ENCODE results near the gene SEMA4C.

SEMA4C gene, protein sequence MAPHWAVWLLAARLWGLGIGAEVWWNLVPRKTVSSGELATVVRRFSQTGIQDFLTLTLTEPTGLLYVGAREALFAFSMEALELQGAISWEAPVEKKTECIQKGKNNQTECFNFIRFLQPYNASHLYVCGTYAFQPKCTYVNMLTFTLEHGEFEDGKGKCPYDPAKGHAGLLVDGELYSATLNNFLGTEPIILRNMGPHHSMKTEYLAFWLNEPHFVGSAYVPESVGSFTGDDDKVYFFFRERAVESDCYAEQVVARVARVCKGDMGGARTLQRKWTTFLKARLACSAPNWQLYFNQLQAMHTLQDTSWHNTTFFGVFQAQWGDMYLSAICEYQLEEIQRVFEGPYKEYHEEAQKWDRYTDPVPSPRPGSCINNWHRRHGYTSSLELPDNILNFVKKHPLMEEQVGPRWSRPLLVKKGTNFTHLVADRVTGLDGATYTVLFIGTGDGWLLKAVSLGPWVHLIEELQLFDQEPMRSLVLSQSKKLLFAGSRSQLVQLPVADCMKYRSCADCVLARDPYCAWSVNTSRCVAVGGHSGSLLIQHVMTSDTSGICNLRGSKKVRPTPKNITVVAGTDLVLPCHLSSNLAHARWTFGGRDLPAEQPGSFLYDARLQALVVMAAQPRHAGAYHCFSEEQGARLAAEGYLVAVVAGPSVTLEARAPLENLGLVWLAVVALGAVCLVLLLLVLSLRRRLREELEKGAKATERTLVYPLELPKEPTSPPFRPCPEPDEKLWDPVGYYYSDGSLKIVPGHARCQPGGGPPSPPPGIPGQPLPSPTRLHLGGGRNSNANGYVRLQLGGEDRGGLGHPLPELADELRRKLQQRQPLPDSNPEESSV

DNA sequence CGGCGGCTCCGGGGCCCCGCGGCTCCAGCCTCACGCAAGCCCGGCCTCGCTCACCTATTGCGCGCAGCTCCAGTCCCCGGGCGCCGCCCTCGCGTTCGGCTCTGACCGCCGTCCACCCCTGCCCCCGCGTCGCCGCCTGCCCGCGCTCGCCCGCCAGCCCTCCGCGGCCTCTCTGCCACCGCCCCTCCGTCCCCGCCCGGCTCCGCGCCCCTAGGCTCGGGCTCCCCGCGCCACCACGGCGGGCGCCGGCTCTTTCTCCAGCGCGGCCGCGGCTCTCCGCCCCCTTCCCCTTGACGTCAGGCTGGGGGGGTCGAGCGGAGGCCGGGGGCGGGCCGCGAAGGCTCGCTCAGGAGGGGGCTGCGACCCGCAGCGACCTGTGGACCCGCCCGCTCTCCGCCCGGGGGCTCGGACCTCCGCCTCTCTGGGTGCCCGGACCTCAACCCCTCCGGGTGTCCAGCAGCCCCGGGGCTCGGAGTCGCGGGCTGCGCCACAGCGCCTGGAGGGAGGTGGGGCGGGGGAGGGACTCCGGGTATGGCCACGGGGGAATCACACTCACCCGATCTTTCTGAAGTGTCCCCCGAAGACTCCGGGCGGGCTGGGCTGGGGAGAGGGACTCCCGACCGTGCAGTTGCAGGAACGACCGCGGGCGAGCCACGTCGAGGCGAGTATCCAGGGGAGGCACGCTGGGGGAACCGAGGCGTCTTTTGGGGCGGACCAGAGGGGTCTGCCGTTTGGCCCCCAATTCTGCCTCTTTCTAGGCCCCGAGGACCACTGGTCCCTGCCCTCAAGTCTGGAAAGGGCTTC, at the start of gene SEMA4C:
TSS of gene SEMA4C (minus strand) at position 259 of the 804 bp plus-strand sequence. CDS start 2,194 bp downstream, outside the sequence.
- DNase-seq: peak; percentile 45
- in situ Hi-C loops (cut with HindIII; ENCODE audit: low pct_ligation_motif_present, low pct_unique_long_range_greater_than_20kb, low sequenced_read_pairs): no loop called here

DNA sequence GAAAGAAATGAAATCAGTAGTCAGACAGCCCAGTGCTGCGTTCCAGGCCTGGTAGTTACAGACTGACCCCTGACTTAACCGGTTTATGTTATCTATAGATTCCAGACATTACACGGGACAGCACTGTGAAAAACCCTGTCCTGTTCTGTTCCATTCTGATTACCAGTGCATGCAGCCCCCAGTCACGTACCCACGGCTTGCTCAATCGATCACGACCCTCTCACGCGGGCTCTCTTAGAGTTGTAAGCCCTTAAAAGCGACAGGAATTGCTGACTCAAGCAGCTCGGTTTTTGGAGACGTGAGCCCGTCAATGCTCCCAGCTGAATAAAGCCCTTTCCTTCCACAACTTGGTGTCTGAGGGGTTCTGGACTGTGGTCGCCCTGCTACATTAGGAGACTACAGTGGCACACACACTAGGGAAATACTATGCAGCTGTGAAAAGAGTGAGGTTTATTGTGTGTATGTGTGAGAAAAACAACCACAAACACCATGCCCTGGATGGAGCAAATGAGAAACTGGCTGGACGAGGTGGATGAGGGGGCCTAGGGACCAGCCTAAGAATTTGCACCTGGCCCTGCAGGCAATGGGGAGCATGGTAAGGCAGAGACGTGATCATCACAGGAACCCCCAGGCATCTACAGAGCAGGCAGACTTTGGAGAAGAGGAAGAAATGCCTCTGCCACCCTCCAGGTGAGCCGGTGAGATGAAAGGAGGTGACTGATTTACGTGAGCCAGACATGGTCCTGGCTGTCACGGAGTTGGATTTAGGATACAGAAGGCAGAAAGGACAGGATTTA, 49.1 kb upstream of the SEMA4C start:
- in situ Hi-C loops (cut with HindIII; ENCODE audit: low pct_ligation_motif_present, low pct_unique_long_range_greater_than_20kb, low sequenced_read_pairs): no loop called here
- DNase-seq: no peak

DNA sequence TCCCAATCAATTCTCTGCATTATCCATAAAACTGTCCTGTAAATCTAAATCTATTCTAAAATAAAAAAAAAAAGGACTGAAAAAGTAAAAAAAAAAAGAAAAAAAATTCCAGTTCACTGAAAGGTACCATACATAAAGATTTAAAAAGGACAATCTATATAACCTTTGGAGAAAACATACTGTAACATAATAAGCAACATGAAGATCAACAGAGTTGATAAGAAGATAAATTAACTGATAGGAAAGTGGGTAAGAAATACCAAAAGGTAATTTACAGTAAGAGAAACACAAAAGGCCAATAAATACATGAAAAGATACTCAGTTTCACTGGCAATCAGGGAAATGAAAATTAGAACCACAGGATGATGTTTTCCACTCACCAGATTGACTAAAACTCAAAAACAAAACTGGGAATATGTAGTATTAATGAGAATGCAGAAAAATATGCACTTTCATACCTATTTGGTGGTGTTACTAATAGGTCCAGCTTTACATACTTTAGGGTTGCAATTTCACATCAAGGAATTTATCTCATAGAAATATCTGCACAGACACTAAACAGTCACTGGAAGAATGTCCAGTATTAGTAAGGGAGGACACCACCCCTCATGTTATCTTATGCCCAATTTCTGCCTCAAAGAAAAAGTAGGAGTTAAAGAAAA, 48.3 kb upstream of the SEMA4C start:
- in situ Hi-C loops (cut with HindIII; ENCODE audit: low pct_ligation_motif_present, low pct_unique_long_range_greater_than_20kb, low sequenced_read_pairs): no loop called here
- no peak for DNase-seq

DNA sequence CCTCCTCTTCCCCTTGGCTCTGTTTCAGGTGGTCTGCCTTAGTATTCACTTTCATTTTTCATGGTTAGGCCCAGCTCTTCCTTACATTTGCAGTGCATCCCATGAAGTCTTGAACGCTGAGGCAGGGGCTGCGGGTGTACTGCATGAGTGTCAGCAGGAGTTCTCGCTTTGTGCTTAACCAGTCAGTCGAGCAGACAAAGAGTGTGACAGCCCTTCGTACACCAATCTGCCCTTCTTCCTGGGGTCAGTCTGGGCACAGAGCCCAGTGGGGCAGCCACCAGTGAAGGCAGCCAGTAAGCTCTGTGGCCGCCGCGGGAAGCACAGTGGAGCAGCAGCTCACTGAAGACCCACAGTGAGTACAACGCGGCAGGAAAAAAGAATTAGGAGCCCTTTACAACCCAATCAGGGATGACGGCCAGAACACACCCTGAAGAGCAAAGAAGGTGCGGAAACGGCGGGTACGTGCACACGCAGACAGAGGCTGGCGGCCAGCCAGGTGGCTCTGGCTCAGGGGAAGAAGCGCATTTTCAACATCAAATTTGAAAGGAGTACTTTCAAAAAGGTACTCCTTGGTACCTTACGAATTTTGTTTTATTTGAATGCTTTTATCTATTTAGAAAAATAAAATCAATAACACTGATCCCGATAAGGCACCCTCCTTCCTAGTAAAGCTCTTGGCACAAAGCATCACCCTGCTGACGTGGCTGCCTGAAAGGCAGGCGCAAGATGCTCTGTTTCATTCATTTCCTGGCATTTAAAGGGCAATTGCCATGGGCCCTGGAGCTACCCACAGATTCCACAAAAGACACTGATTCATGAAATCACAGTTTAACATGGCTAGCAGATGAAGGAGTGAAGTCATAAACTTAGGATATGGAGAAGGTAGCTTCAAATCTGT, 47.0 kb upstream of the SEMA4C start:
- DNase-seq: no peak
- in situ Hi-C loops (cut with HindIII; ENCODE audit: low pct_ligation_motif_present, low pct_unique_long_range_greater_than_20kb, low sequenced_read_pairs): no loop called here

DNA sequence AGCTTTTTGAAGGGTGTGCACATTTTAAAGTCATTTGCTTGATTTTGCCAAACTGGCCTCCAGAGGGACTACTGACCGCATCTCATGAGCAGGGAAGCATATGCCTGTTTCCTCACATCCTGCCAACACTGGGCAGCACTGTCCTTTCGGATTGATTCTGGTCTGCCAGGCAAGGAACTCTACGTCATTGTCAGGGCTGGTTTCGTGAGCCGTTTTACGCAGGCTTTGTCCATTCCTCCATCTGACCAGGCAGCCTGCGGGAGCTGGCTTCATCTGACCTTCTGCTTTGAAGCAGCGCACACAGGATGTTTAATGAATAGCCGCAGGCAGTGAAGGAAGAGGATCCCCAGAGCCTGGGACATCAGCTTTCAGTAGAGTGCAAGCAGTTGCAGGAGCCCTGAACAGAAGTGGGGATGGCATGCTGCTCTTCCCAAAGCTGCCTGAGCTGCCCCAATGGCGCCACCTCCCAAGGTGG, 46.3 kb upstream of the SEMA4C start:
- in situ Hi-C loops (cut with HindIII; ENCODE audit: low pct_ligation_motif_present, low pct_unique_long_range_greater_than_20kb, low sequenced_read_pairs): no loop called here
- no peak for DNase-seq

DNA sequence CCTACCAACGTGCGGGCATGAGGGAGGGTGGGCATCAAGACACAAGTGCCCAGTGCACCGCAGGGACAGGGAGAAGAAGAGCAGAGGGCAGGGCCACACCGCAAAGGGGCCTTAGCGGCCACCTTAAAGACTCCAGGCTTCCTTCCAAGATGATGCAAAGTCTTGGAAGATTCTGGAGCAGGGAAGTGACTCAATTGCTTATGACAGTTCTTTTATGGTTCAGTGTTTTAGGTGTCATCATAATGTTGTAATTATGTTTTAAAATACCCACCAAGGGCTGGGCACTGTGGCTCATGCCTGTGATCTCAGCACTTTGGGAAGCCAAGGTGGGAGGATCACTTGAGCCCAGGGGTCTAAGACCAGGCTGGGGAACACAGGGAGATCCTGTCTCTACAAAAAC, 44.5 kb upstream of the SEMA4C start:
- in situ Hi-C loops (cut with HindIII; ENCODE audit: low pct_ligation_motif_present, low pct_unique_long_range_greater_than_20kb, low sequenced_read_pairs): no loop called here
- DNase-seq: no peak

DNA sequence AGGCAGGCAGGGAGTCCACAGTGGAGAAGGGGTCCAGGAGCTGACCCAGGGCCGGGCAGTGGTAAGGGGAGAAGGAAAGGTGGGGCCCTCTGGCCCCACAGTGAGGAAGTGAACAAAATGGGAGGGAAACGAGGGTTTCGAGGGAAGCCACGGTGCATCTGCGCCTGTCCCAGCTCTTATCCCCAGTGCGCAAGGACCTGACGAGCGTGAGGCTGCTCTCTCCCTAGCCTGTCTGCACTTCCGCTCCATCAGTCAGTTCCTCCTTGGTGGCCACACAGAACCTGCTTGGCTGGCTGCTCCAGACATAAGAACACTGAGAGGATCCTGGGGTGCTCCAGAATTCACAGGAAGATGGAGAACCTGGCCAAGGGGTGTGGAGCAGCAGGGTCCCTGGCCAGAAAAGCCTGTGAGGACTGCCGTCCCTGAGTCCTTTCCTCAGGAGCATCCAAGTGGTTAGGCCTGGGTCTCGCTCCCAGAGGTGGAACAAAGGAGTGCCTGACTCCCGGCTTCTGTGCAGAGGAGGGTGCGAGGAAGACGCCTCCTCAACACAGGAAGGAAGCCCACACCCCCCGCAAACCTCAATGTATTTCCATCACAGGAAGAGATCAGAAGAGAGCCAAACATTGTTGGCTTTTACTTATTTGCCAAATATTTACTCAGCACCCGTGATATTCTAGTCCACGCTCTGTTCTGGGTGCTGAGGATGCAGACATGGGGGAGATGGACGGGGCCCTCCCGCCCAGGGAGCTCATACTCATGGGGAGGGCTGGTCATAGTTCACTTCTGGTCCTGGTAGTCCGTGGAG, 43.7 kb upstream of the SEMA4C start:
- in situ Hi-C loops (cut with HindIII; ENCODE audit: low pct_ligation_motif_present, low pct_unique_long_range_greater_than_20kb, low sequenced_read_pairs): no loop called here
- no peak for DNase-seq

DNA sequence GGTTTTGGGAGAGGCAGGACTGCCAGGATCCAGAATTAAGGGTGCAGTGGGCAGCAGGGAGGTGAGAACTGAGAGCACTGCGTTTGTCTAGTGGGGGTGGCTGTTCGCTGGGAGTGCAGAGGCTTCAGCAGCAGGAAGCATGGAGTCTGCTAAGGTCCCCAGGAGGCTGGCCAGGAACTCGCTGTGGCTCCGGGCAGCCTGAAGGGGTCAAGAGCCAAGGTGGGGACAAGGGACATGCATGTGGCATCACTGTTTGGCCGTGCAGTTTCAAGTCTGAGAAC, 43.2 kb upstream of the SEMA4C start:
- no peak for DNase-seq
- in situ Hi-C loops (cut with HindIII; ENCODE audit: low pct_ligation_motif_present, low pct_unique_long_range_greater_than_20kb, low sequenced_read_pairs): no loop called here

DNA sequence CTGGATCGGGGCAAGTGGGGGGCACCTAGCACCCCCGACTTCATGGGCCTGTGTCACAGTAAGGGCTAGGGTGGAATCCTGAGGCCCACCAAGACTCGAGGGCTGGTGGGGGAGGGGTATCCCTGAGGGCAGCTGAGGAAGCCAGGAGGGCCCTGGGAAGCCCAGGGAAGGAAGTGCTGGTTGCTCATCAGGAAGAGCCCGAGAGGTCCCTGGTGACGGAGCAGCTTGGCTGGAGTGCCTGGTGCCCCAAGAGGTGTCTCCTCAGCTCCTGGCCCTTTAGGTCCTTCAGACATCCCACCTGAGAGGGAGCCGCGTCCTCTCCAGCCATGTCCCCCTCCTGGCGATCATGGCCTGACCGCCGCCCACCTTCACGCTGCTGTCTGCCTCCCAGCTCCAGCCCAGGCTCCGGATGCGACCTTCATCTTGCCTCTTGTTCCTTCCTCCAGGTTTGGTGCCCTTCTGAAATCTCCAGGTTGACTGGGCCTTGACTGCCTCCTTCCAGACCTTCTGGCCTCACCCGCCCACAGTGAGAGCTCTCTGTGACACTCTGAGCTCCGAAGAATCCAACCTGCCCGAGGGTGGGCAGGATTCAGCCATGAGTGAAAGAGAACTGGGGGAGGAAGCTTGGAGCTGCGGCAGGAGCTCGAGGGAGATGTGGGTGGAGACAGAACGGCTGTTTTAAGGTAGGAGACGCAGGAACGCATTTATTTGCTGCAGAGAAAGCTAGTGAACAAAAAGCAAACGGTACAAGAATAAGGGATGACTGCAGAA, 42.7 kb upstream of the SEMA4C start:
- in situ Hi-C loops (cut with HindIII; ENCODE audit: low pct_ligation_motif_present, low pct_unique_long_range_greater_than_20kb, low sequenced_read_pairs): no loop called here
- DNase-seq: no peak

DNA sequence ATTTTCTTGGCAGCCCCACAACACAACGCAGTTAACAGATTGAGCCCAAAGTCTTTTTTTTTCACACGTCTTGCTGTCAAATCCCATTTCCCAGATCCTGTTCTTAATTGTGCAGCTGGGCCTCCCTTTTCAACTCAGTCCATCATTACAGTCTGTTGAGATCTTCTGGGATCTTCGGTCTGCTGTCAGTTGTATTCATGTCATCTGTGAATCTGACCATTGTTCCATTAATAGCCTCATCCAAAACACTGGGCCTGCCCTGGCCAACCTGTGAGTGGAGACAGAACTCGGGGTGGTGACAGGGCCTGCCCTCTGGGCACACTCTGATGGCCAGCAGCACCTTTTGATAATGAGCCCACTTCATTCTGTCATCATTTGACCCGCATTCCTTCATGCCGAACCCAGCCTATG, 39.7 kb upstream of the SEMA4C start:
- no peak for DNase-seq
- in situ Hi-C loops (cut with HindIII; ENCODE audit: low pct_ligation_motif_present, low pct_unique_long_range_greater_than_20kb, low sequenced_read_pairs): no loop called here

DNA sequence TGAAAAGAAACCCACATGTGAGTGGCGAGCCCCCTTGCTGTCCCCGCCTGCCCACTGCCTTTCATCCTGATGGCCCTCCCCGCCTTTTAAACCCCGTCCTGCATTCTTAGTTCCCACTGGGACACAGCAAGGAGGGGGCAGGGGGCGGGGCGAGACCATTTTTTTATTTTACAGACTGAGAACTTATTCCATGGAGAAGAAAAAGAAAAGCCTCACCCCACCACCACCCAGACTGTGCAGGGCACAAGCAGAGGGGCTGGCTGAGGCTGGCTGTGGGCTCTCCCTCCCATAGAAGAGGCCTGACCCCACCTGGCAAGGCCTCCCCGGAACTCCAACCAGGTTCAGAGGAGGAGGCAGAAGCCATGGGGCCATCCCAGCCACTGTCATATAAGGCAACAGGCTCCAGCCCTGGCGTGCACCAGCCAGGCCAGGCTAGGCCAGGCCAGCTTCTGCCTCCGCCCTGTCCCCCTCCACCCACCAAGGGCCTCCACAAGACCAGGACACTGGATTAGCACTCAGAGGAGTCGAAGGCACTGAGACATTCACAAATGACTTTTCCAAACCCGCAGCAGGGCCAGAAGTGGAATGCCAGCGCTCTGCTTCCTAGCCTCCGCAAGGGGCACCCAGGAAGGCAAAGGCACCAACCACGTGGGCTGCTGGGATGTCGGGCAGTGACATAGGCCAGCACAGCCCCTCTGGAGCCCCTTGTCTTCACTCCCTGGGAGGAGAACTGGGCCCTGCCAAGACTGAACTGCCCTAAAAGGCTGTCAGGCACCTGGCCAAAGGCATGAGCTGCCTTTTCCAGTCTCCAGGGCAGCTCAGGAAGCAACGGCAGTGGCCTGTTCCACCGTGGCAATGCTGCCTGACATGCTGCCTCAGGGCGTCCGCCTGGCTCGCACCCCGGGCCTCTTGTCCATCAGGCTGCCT, 37.5 kb upstream of the SEMA4C start:
- no peak for DNase-seq
- in situ Hi-C loops (cut with HindIII; ENCODE audit: low pct_ligation_motif_present, low pct_unique_long_range_greater_than_20kb, low sequenced_read_pairs): no loop called here

DNA sequence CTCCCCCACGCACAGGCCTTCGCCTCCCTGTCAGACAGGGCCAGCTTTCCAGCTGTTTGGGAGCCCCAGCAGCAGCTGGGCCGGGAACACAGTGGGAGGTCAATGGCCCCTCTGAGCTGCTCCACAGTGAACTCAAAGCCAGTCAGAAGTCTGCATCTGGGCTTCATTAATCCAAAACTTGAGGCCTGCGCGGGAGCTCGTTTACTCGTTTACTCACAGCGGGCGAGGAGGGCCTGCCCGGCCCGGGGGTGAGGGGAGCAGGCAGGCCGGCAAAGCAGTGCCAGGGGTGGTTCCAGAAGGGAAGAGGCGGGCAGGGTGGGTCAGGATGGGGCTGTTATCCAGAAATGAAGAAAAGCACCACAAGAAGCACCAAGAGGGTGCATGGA, 36.8 kb upstream of the SEMA4C start:
- DNase-seq: no peak
- in situ Hi-C loops (cut with HindIII; ENCODE audit: low pct_ligation_motif_present, low pct_unique_long_range_greater_than_20kb, low sequenced_read_pairs): no loop called here

DNA sequence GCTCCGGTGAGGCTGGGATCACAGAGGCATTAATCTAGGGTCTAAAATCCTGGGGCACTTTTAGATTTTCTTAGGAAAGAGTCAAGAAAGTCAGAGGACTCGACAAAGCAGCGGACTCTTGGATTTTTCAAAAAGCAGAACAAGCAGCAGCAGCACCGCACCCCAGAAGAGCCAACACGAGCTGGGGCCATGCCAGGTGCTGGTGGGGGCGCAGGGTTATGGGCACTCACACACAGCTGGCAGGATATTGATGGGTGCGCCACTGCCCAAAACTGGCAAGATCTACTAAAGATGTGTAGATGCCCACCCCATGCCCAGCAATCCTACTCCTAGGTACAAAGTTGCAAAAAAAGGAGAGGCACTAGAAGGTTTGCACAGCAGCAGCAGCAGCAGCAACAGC, 33.9 kb upstream of the SEMA4C start:
- no peak for DNase-seq
- in situ Hi-C loops (cut with HindIII; ENCODE audit: low pct_ligation_motif_present, low pct_unique_long_range_greater_than_20kb, low sequenced_read_pairs): no loop called here

DNA sequence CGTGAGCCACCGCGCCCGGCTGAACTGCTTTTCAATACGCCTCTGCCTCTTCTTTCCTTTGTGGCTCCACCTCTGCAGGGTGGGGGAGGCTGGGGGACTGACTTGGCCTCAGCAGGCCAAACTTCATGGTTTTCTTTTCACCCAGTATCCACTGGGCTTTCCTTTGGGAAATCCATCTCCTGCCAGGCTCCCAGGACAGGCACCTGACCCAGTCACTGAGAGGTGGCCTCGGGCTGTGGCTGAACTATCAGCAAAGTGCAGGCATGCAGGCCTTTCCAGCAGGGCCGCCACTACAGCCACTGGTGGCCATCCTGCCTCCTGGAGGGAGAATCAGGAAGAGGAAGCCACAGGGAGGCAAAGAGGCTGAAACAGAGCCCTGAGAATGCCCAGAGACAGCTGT, 33.4 kb upstream of the SEMA4C start:
- in situ Hi-C loops (cut with HindIII; ENCODE audit: low pct_ligation_motif_present, low pct_unique_long_range_greater_than_20kb, low sequenced_read_pairs): no loop called here
- no peak for DNase-seq

DNA sequence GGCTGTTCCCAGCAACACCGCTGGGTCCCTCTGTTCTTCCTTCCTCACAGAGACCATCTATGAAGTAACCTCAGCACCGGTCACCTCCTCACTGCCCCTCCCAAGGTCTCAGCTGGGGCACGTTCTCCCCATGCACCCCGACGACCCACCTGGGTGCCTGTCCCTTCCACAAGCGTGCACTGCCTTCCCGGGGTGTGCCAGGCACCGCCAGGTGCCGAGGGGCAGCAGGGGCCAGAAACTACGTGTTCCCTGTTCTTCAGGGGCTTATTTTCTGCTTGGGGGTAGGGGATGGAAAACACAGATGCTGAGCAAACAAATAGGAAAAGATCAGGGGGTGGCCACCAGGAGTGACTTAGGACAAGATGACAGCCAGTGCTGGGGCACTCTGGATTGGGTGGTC, 30.4 kb upstream of the SEMA4C start:
- in situ Hi-C loops (cut with HindIII; ENCODE audit: low pct_ligation_motif_present, low pct_unique_long_range_greater_than_20kb, low sequenced_read_pairs): no loop called here
- DNase-seq: no peak
